T-helper 9 cell (primary cell): Measurements from ENCODE around the gene RBM26.
"Not testable (repeated sequence)": the region's sequence is repeated elsewhere in the genome, so short reads cannot be mapped to it uniquely, and the experiment has no call there.

ENCODE experiments used
- DNase-seq: peaks from one replicate; pipeline ENCODE4 v3.0.0-alpha.2; 2020

The RBM26 gene

DNA sequence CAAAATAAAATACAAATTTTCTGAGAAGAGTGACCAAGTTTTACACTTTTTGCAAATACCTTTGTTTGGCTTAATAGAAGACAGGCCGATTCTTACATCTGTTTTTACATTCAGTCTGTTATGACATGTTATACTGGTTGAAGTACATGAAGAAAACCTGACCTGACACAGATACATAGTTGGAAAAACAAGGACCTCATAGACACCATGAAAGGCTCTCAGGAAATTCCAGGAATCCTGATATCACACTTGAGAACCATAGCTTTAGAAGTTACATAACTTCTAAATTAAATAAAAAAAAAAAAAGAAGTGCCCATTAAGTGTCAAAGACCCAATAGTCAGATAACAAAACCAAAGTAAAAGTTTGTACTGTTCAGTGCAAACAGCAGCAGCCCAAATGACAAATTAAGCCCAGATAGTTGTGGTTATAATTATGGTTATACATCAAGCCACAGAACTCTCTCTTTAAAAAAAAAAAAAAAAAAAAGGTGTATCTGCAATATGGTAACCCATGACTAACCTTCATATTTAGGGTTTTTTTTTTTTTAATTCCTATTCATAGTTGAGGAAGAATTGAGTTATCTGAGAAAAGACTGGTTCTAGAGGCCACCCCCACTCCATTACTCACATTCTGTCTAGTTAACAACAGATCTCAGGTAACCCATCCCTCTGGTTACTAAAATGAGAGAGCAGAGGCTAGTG lies 19.8 kb downstream of the RBM26 start:
- DNase-seq, result no peak

DNA sequence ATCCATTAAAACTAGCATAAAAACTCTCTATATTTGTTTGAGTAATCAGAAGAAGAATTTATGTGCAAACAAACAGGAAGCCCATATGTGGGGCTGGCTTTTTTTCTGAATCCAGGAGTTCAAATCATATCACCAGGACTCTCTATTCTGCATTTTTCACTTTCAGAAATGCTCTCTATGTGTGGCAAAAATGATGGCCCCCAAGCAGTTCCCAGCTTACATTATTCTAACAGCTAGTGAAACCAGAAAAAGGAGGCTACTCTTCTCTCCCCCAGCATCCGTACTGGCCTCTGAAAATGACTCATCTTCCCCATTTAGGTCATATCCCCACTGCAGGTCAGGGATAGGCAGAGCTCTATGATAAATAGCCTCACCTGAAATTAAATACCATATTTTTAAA lies 20.4 kb downstream of the RBM26 start:
- no peak for DNase-seq

- no peak for DNase-seq
These were observed 21.9 kb downstream of the RBM26 start for GRCh38 chr13:79384022-79384610.

- no peak for DNase-seq
These were observed 23.3 kb downstream of the RBM26 start for GRCh38 chr13:79382545-79383275.

GRCh38 chr13:79380997-79381396 lies 25.1 kb downstream of the RBM26 start:
- DNase-seq, result no peak

DNA sequence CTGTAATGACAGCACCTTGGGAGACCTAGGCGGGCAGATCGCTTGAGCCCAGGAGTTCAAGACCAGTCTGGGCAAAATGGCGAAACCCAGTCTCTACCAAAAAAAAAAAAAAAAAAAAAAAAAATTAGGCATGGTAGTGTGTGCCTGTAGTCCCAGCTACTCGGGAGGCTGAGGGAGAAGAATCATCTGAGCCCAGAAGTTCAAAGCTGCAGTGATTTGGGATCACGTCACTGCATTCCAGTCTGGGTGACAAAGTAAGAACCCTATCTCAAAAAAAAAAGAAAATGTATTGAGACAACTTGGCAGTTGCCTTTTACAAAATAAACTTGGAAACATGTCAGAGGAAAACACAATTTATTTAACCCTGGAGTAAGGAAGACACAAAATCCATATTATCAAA lies 26.8 kb downstream of the RBM26 start:
- DNase-seq, result no peak

- no peak for DNase-seq
These were observed 29.2 kb downstream of the RBM26 start for GRCh38 chr13:79376843-79377242.

DNA sequence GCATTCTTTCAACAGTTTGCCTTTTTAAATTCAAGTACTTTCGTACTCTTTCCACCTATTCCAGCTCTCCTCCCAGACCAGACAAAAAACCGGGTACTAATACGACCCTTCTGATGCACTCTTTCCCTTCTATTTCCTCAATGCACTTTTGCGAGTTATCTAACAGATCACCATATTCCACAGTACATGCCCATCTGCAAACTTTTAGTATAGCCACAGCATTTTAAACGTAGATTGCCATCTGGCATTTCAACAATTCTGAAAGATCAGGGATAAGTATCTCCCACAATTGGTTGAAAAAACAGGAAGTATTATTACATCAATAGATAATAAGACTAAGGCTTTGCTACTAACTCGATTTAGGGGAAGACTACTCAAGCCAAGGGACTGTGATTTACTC lies 31.5 kb downstream of the RBM26 start:
- DNase-seq, result no peak

DNA sequence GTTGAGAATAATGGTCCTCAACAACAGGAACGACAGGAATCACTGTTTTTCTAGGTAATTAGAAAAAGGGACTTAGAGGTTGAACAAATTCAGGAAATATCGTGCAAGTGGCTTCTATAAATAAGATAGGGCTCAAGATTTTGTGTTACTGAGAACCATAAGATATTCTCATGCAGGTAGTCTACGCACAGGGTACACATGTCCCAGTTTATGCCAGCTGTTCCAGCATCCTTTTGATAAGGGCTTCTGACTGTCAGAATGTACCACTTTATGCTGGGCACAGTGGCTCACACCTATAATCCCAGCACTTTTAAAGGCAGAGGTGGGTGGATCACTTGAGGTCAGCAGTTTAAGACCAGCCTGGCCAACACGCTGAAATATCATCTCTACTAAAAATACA lies 32.1 kb downstream of the RBM26 start:
- DNase-seq, result no peak

DNA sequence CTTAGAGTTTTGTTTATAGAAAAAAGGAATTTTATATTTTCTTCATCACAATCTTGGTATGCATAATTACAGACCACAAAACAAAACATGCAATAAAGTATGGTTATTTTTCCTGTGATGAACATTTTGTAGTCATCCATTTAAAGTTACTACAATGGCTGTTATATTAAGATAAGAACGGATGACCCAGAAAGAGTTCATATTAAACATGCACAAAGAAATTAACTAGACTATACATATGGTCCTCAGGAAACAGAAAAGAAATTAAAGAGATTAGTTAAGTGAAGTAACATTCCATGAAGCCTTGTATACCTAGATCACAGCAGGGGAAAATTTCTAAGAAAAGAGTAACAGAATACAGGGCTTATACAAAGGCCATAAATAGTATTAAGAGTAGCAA lies 36.8 kb downstream of the RBM26 start:
- no peak for DNase-seq

- no peak for DNase-seq
These were observed 40.1 kb downstream of the RBM26 start for GRCh38 chr13:79365981-79366380.

GRCh38 chr13:79361299-79361698 lies 44.8 kb downstream of the RBM26 start:
- no peak for DNase-seq

DNA sequence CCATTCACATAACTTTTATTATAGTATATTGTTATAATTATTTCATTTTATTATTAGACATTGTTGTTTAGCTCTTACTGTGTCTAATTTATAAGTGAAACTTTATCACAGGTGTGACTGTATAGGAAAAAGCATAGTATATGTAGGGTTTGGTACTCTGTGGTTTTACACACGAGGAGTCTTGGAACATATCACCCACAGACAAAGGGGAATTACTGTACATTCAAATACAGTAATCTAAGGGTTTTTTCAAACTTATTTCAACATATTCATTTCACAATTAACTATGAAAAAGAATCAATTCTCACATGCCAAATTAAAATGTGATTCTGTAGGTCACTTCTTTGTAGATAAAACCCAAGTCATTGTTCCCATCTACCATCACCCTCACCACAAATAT lies 46.0 kb downstream of the RBM26 start:
- DNase-seq, result no peak

- DNase-seq, result no peak
These were observed 47.0 kb downstream of the RBM26 start for GRCh38 chr13:79359064-79359463.

DNA sequence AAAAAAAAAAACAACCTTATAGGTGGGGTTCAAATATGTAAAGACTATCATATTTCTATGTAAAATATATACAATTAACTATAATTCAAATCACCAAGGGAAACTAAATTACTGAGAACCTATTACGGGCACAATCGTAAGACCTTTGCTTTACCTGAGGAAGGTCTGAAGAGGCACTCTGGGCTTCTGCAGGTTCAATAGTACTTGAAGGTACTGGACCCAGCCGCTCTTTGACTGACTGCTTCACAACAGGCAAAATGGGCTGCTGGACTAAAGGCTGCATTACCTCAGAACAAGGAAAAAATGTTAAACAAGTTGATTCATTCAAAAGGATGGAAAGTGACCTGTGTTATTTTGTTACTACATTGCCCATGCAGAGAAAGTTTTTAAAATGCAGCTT lies 51.8 kb downstream of the RBM26 start:
- no peak for DNase-seq

GRCh38 chr13:79353693-79354092 lies 52.4 kb downstream of the RBM26 start:
- DNase-seq, result no peak

DNA sequence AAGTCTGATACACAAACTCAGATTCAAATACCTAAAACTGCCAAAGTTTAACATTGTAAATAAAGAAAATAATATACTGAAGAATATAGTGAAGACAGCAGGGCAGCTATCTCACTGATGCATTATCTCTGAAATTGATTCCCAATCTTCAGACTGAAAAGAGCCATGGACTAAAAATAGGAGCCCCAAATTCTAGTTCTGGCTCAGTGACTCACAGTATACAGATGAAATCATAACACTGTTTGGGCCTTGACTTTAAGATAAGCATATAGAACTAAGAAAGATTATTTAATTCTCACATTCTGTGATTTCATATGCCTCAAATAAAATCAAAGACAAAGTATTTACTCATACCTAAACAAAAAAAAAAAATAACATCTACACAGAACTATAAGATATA lies 53.9 kb downstream of the RBM26 start:
- no peak for DNase-seq

- DNase-seq, result not testable (repeated sequence)
These were observed 56.4 kb downstream of the RBM26 start for GRCh38 chr13:79349608-79350007.

- DNase-seq, result no peak
These were observed 57.0 kb downstream of the RBM26 start for GRCh38 chr13:79349011-79349410.

- DNase-seq, result no peak
These were observed 59.6 kb downstream of the RBM26 start for GRCh38 chr13:79346300-79346914.

- DNase-seq, result no peak
These were observed 64.9 kb downstream of the RBM26 start for GRCh38 chr13:79341202-79341601.

DNA sequence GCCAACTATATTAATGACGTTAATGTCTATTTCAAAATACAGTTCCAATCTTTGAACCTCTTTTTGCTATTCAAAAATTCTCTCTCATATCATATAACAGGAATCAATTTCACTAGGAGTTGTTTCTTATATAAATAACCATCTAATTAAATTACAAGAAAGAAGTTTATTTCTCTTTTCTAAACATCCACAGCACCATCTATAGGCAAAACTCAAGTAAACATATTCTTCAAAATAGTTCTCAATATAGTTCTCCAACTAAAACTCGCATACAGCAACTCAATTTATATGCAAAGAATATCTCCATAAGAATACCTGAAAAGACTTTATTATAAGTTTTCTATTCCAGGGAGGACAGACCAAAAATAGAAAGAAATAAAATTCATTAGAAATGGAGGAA lies 65.6 kb downstream of the RBM26 start:
- no peak for DNase-seq

- no peak for DNase-seq
These were observed 67.7 kb downstream of the RBM26 start for GRCh38 chr13:79338343-79338742.

- no peak for DNase-seq
These were observed 69.1 kb downstream of the RBM26 start for GRCh38 chr13:79336966-79337365.
